Right lobe of liver (tissue), 6 donors: ENCODE data around the gene RAI1. TPM values are rescaled to one million over a fixed set of nuclear protein-coding genes. Genes with fewer than 3 reads are reported as not detected.
A peak's percentile ranks its signal among the peaks of the same experiment; 100 is the strongest.
"Not testable (repeated sequence)": the region's sequence is repeated elsewhere in the genome, so short reads cannot be mapped to it uniquely, and the experiment has no call there.

Experiments used
- ATAC-seq, 4 donors: fragments of 200-7000 bp; cut with Tn5 transposase; one replicate each; pipeline ENCODE4 v1.9.1; 2020; ENCODE audit warnings: mild to moderate bottlenecking in 4 of 4, moderate library complexity in 4 of 4
- DNase-seq, 3 donors: peaks; one replicate each; pipeline ENCODE4 v3.0.0-alpha.2; 2020
- H3K27ac ChIP-seq, 3 donors: fragments of 200-600 bp; one replicate each; pipeline ENCODE4 v1.8.0; 2022
- H3K27me3 ChIP-seq, 2 donors: fragments of 200-600 bp; one replicate each; pipeline ENCODE4 v1.8.0; 2022
- H3K36me3 ChIP-seq, 4 donors: fragments of 200-600 bp; sonication (generic) in 1 of 4; one replicate each; pipeline versions ENCODE4 v1.5.1 to v1.8.0; 2017 to 2022; ENCODE audit warnings: control low read depth in 1 of 4
- H3K4me1 ChIP-seq, 4 donors: fragments of 200-600 bp; sonication (generic) in 1 of 4; one replicate each; pipeline versions ENCODE4 v1.5.1 to v1.8.0; 2017 to 2022; ENCODE audit warnings: control low read depth in 1 of 4
- H3K4me3 ChIP-seq, 3 donors: fragments of 200-600 bp; one replicate each; pipeline ENCODE4 v1.8.0; 2022
- H3K9me3 ChIP-seq, 4 donors: fragments of 200-600 bp; sonication (generic) in 1 of 4; one replicate each; pipeline versions ENCODE4 v1.5.1 to v1.8.0; 2017 to 2022; ENCODE audit warnings: control low read depth in 1 of 4
- POLR2A ChIP-seq: fragments of 450-650 bp; IDR thresholded peaks from one replicate; pipeline ENCODE4 v1.6.1; 2017; ENCODE audit warnings: antibody characterized with exemption, mild to moderate bottlenecking
- WGBS: methylation state at CpG from one replicate; pipeline ENCODE4 v1.1.6; 2018; ENCODE audit warnings: low coverage, low lambda C conversion rate; ENCODE audit not compliant: insufficient coverage; ENCODE audit errors: missing lambda C conversion rate; 5-methylcytosine and 5-hydroxymethylcytosine counted together
- intact Hi-C, 2 donors: fragments of 100-400 bp; cut with DNase I; formaldehyde crosslinking; loops; one replicate each; pipeline versions ENCODE4 v1.11.2 to v1.14.1; 2022
- total RNA-seq, 6 experiments: library from RNA; depleted of rRNA in 2 of 6; stranded (reverse); fragments of >200 nt in 2 of 6; fragmentation: NEBNext Ultra II Directional in 3 of 6; extraction: Animal tissue kit (Norgen Biotek cat#: 25700) in 3 of 6; gene quantifications; one replicate each; pipeline versions ENCODE4 v1.1.0 to v1.2.4, GENCODE V29; 2016 to 2023
- TF ChIP-seq, protein P1 (sequence below), 4 donors: fragments of 200-600 bp in 3 of 4; fragments of 450-650 bp in 1 of 4; IDR thresholded peaks; one replicate each; pipeline versions ENCODE4 v1.5.1 to v1.8.0; 2016 to 2022; ENCODE audit warnings: antibody characterized with exemption in 4 of 4, mild to moderate bottlenecking in 2 of 4
- donor health status: DM: no; HTN: yes; CAD: no.
- donor health status: DM: no; HTN: no; CAD: no.
- donor health status: DM: no; HTN: no; CAD: no.
- donor health status: DM: no; HTN: yes; CAD: no.
- donor health status: DM: no; HTN: yes; CAD: no.

RAI1 gene
- total RNA-seq, 6 experiments from 2014 or later = 6.1 to 14.5 (median 8.4) TPM

DNA sequence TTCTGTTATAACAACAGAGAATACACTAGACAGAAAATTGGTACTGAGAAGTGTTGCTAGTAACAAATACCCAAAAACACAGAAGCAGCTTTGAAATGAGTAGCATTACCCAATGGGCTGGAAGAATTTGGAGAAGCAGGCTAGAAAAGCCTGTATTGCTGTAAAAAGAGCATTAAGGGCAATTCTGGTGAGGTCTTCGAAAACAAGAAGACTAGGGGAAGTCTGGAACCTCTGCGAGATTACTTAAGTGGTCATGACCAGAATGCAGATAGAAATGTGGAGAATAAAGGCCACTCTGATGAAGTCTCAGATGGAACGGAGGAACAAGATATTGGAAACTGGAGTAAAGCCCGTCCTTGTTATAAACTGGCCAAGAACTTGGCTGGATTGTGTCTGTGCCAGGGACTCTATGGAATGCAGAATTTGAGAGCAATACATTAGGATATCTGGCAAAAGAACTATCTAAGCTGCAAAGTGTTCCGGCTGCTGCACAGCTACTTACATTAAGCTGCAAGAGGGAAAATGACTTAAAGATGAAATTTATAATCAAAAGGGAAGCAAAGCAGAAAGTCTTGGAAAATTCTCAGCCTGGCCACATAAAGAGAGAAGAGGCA is 44.9 kb upstream of the RAI1 start:
- intact Hi-C loops = loop anchor here in 1 of 2 donors (10.0 kb wide), 1 partner anchor 132 kb away; no protein-coding TSS in a partner anchor
- H3K36me3 ChIP-seq = no peaks in the 10 kb centered on the region
- ATAC-seq (no peak), DNase-seq (no peak)
- H3K9me3 ChIP-seq = no peaks in the 10 kb centered on the region
- H3K4me3 ChIP-seq = no peak overlapping the region
- H3K27ac ChIP-seq = no peak overlapping the region
- TF ChIP-seq, protein P1, sequence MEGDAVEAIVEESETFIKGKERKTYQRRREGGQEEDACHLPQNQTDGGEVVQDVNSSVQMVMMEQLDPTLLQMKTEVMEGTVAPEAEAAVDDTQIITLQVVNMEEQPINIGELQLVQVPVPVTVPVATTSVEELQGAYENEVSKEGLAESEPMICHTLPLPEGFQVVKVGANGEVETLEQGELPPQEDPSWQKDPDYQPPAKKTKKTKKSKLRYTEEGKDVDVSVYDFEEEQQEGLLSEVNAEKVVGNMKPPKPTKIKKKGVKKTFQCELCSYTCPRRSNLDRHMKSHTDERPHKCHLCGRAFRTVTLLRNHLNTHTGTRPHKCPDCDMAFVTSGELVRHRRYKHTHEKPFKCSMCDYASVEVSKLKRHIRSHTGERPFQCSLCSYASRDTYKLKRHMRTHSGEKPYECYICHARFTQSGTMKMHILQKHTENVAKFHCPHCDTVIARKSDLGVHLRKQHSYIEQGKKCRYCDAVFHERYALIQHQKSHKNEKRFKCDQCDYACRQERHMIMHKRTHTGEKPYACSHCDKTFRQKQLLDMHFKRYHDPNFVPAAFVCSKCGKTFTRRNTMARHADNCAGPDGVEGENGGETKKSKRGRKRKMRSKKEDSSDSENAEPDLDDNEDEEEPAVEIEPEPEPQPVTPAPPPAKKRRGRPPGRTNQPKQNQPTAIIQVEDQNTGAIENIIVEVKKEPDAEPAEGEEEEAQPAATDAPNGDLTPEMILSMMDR (IDR thresholded peaks at IDR 0.05) = no peak
- TF ChIP-seq POLR2A = no peak
- H3K4me1 ChIP-seq = no peaks in the 10 kb centered on the region
- no peaks in the 10 kb centered on the region for H3K27me3 ChIP-seq
- 72% methylated on average over 5 of the region's 5 CpGs for WGBS

DNA sequence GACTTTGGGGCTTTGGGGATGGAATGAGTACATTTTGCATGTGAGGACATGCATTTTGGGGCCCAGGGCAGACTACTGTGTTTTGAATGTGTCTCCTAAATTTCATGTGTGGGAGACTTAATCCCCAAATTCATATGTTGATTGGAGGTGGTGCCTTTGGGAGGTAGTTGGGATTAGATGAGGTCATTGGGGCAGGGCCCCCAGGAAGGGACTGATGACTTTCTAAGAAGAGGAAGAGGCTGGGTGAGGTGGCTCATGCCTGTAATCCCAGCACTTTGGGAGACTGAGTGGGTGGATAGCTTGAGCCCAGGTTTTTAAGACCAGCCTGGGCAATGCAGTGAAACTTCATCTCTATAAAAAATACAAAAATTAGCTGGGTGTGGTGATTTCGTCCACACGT is 42.8 kb upstream of the RAI1 start:
- H3K36me3 ChIP-seq = no peaks in the 10 kb centered on the region
- no peak for TF ChIP-seq POLR2A
- TF ChIP-seq, protein P1 (IDR thresholded peaks at IDR 0.05) = no peak
- no peak for ATAC-seq
- H3K4me1 ChIP-seq = no peaks in the 10 kb centered on the region
- H3K9me3 ChIP-seq = no peaks in the 10 kb centered on the region
- H3K4me3 ChIP-seq = no peak overlapping the region
- no CpG with 5 or more reads among the region's 2 CpGs for WGBS
- no peak overlapping the region for H3K27ac ChIP-seq
- intact Hi-C loops = loop anchor here in 1 of 2 donors (10.0 kb wide), 1 partner anchor 134 kb away; no protein-coding TSS in a partner anchor
- DNase-seq = no peak
- H3K27me3 ChIP-seq = no peaks in the 10 kb centered on the region

DNA sequence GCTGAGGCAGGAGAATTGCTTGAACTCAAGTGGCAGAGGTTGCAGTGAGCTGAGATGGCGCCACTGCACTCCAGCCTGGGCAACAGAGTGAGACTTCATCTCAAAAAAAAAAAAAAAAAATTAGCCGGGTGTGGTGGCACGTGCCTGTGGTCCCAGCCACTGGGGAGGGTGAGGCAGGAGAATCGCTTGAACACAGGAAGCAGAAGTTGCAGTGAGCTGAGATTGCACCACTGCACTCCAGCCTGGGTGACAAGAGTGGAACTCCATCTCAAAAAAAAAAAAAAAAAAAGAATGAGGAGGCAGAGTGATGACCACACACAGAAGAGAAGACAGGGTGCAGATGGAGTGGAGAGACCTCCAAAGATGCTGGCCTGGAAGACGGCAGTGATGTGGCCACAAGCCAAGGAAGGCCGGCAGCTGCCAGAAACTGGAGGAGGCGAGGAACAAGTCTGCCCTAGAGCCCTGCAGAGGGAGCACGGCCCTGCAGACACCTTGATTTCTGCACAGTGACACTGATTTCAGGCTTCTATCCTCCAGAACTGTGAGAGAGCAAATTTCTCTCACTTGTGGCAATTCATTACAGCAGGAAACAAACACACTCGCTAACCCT is 41.5 kb upstream of the RAI1 start:
- intact Hi-C loops = loop anchor here (5.0 to 10.0 kb wide), 4 partner anchors 125 to 287 kb away; no protein-coding TSS in a partner anchor
- not testable (repeated sequence) for H3K36me3 ChIP-seq, ATAC-seq, H3K27ac ChIP-seq, H3K4me1 ChIP-seq, DNase-seq, H3K4me3 ChIP-seq, H3K27me3 ChIP-seq, H3K9me3 ChIP-seq
- 70% methylated on average over 9 of the region's 9 CpGs for WGBS

DNA sequence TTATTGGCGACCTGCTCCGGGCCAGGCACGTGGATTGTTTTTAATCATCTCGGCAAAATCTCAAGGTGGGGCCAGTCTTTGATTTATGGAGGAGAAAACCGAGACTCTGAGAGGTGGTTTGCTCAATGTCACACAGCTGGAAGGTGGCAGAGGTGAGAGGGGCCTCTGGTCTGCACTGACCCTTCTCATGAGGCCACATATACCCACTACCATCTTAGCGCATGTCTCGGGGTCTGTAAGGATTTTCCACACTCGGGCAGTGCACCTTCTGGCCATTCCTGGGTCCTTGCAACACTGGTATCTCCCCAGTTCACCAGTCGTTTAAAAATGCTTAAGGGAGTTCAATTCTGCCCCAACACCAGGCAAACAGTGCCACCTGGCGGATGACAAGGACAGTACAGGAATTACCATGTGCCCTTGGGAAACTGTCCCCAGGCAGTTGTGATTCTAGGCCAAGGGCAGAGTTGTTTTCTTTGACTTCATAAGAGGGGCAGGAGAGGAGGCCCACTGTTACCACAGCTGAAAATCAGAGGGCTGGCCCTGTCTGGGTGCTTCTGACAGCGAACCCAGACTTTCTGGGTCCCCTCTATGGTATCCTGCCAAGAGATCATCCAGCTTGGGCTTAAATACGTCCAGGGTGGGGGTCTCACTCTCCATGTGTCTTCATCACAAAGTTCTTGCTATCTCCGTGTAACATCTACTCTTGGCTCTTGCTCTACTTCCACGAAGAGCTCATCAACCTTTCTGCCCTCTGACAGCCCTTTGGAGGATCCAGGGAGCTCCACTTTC is 39.4 kb upstream of the RAI1 start:
- peak; percentile 90 to 98 (median 96) for ATAC-seq
- Histone ChIP-seq H3K4me1 (no peaks in the 10 kb centered on the region), H3K27ac (no peak overlapping the region), H3K9me3 (no peaks in the 10 kb centered on the region), H3K27me3 (no peaks in the 10 kb centered on the region), H3K36me3 (no peaks in the 10 kb centered on the region), H3K4me3 (no peak overlapping the region)
- intact Hi-C loops = loop anchor here (5.0 to 10.0 kb wide), 3 partner anchors 127 to 290 kb away; no protein-coding TSS in a partner anchor
- WGBS = 12% methylated on average over 9 of the region's 14 CpGs
- DNase-seq = peak; percentile 77 to 81 (median 79)
- TF ChIP-seq, protein P1 (IDR thresholded peaks at IDR 0.05) = peak; percentile 84 to 97 (median 89)
- no peak for TF ChIP-seq POLR2A

DNA sequence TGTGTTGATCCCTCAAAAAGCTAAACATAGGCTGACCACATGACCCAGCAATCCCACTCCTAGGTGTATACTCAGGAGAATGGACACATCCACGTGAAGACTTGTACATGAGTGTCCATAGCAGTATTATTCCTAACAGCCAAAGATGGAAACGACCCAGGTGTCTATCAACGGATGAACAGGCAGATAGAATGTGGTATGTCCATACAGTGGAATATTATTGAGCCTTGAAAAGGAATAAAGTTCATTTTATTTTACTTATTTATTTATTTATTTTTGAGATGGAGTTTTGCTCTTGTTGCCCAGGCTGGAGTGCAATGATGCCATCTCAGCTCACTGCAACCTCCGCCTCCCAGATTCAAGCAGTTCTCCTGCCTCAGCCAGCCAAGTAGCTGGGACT is 36.1 kb upstream of the RAI1 start:
- H3K27me3 ChIP-seq, H3K4me3 ChIP-seq, ATAC-seq, H3K27ac ChIP-seq, H3K4me1 ChIP-seq, H3K9me3 ChIP-seq, H3K36me3 ChIP-seq, DNase-seq: not testable (repeated sequence)
- 83% methylated on average over 4 of the region's 4 CpGs for WGBS
- intact Hi-C loops = loop anchor here in 1 of 2 donors (10.0 kb wide), 1 partner anchor 130 kb away; no protein-coding TSS in a partner anchor
